ENCODE results near the gene NMS. TPM values are rescaled to one million over a fixed set of nuclear protein-coding genes. Genes with fewer than 3 reads are reported as not detected.

The NMS gene
- total and polyA plus RNA-seq, 2 of the 8 experiments (the other 6 are each of a cell fraction or from before 2014, with no cell fraction given) = not detected

DNA sequence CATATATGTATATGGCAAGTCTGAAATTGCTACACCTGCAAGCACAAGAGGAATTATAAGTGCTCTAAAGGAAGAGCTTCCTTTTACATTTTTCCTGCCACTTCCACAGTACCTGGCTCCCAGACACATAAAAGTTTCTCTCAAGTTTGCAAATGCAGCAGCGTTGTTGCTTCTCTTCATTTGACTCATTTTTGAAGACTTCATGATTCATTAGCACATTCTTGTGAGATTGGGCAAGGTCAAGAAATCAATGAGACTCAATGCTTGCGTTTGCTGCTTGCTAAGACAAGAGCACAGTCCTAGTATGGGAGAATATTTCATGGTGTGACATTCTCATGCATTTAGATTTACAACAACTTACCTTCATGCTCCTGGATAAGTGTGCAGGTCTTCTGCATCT, 49.9 kb downstream of the NMS start:
- no peaks in the 10 kb centered on the region for H3K79me2 ChIP-seq (ENCODE audit: control insufficient read depth in 1 of 2, insufficient read depth in 2 of 2, low read length in 2 of 2)
- no peak overlapping the region for H4K5ac ChIP-seq (ENCODE audit: insufficient read length, low read depth, low read length)
- no peak for DNase-seq (ENCODE audit: low read depth in 1 of 2, low spot score in 2 of 2)
- H3K4me1 ChIP-seq (replicated peaks in 1 of 4; ENCODE audit: control insufficient read depth in 3 of 4, insufficient read depth in 4 of 4, low read length in 3 of 4) = no peaks in the 10 kb centered on the region
- H3K27ac ChIP-seq (ENCODE audit: low read depth, low read length) = no peak overlapping the region
- H3K9me3 ChIP-seq (ENCODE audit: insufficient read depth in 2 of 2, low read depth in 1 of 2, low read length in 1 of 2) = no peaks in the 10 kb centered on the region
- H3K18ac ChIP-seq (ENCODE audit: extremely low read depth, low read length) = no peak overlapping the region
- H3K56ac ChIP-seq (replicated peaks; ENCODE audit: insufficient read length, low read depth, low read length) = no peak overlapping the region
- no peak overlapping the region for H4K8ac ChIP-seq (ENCODE audit: extremely low read depth, insufficient read depth, low read length)
- 94% methylated on average over 2 of the region's 2 CpGs; no CpG with 5 or more reads in 1 of the 2 experiments for WGBS, 2 experiments (ENCODE audit: extremely low coverage in 1 of 2, insufficient coverage in 1 of 2, insufficient read length in 1 of 2, insufficient replicate concordance in 2 of 2, low coverage in 1 of 2, low lambda C conversion rate in 2 of 2, missing lambda C conversion rate in 1 of 2)
- no peak overlapping the region for H3K14ac ChIP-seq (ENCODE audit: insufficient read length)
- H2AK5ac ChIP-seq (ENCODE audit: low read depth, low read length) = no peak overlapping the region
- ChIA-PET CTCF (ENCODE audit: partially characterized antibody) (no interaction called here), POLR2A (ENCODE audit: partially characterized antibody) (interaction anchor here (1.2 kb wide), 1 partner anchor 43 kb away, joined by 4 read pairs; the partner anchor contains the start of gene PDCL3)
- no peak for TF ChIP-seq HDAC6 (IDR thresholded peaks at IDR 0.05; ENCODE audit: low read depth, low read length)
- no peak for TF ChIP-seq SIX5 (IDR thresholded peaks at IDR 0.05; ENCODE audit: low read depth, low read length)
- TF ChIP-seq, protein P1, sequence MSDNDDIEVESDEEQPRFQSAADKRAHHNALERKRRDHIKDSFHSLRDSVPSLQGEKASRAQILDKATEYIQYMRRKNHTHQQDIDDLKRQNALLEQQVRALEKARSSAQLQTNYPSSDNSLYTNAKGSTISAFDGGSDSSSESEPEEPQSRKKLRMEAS (IDR thresholded peaks at IDR 0.05) = no peak
- no peak for TF ChIP-seq JUN (IDR thresholded peaks at IDR 0.05; ENCODE audit: low read depth, low read length)
- TF ChIP-seq SUZ12 (IDR thresholded peaks at IDR 0.05; ENCODE audit: low read length) = no peak
- no peak for TF ChIP-seq SIN3A (conservative IDR thresholded peaks at IDR 0.05 in 1 of 2, IDR thresholded peaks at IDR 0.05 in 1 of 2; ENCODE audit: low read depth in 1 of 2, low read length in 2 of 2)
- TF ChIP-seq FOSL1 (IDR thresholded peaks at IDR 0.05; ENCODE audit: insufficient read depth, low read depth, low read length) = no peak
- no peak for TF ChIP-seq GABPA (IDR thresholded peaks at IDR 0.05; ENCODE audit: borderline replicate concordance, insufficient read depth, low read length)
- TF ChIP-seq POU5F1 (IDR thresholded peaks at IDR 0.05; ENCODE audit: low read depth, low read length) = no peak
- TF ChIP-seq, protein P2, sequence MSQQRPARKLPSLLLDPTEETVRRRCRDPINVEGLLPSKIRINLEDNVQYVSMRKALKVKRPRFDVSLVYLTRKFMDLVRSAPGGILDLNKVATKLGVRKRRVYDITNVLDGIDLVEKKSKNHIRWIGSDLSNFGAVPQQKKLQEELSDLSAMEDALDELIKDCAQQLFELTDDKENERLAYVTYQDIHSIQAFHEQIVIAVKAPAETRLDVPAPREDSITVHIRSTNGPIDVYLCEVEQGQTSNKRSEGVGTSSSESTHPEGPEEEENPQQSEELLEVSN (IDR thresholded peaks at IDR 0.05) = no peak
- TF ChIP-seq KDM5A (IDR thresholded peaks at IDR 0.05; ENCODE audit: low read length) = no peak
- no peak overlapping the region for H3K4me2 ChIP-seq (ENCODE audit: insufficient read depth in 1 of 2, low read depth in 2 of 2, low read length in 2 of 2)
- H4K91ac ChIP-seq (replicated peaks; ENCODE audit: insufficient read length, low read length) = no peak overlapping the region
- no peak overlapping the region for H2BK5ac ChIP-seq (ENCODE audit: low read depth, low read length)
- H3K27me3 ChIP-seq (replicated peaks in 1 of 4; ENCODE audit: control insufficient read depth in 3 of 4, extremely low read depth in 1 of 4, insufficient read depth in 3 of 4, low read length in 3 of 4) = no peaks in the 10 kb centered on the region
- H3K36me3 ChIP-seq (ENCODE audit: control insufficient read depth in 2 of 4, insufficient read depth in 4 of 4, low read length in 3 of 4) = no peaks in the 10 kb centered on the region
- H3K23me2 ChIP-seq (ENCODE audit: low read depth, low read length) = no peaks in the 10 kb centered on the region; the same call in 1 of the 2 replicates
- H3K79me1 ChIP-seq (ENCODE audit: low read depth, low read length) = no peaks in the 10 kb centered on the region
- H2AFZ ChIP-seq (ENCODE audit: low read length) = no peak overlapping the region
- no peak overlapping the region for H3K9ac ChIP-seq (replicated peaks in 1 of 4; ENCODE audit: extremely low read depth in 1 of 4, low read depth in 3 of 4, low read length in 3 of 4)
- H2BK12ac ChIP-seq (ENCODE audit: low read depth, low read length) = no peak overlapping the region
- no peak overlapping the region for H2BK120ac ChIP-seq (replicated peaks; ENCODE audit: low read depth, low read length)
- no peak overlapping the region for H3K4ac ChIP-seq (replicated peaks; ENCODE audit: insufficient read length, low read depth, low read length)
- no peak overlapping the region for H2BK20ac ChIP-seq (ENCODE audit: low read length)
- no peak overlapping the region for H3K23ac ChIP-seq (ENCODE audit: insufficient read length)
- H3K4me3 ChIP-seq (ENCODE audit: extremely low read depth in 1 of 4, insufficient read depth in 2 of 4, low read depth in 3 of 4, low read length in 4 of 4) = no peak overlapping the region
- H2BK15ac ChIP-seq (ENCODE audit: low read length) = no peak overlapping the region
- no peaks in the 10 kb centered on the region for H4K20me1 ChIP-seq (replicated peaks in 1 of 2; ENCODE audit: control insufficient read depth in 1 of 2, insufficient read depth in 2 of 2, low read length in 2 of 2)
- no peak for FAIRE-seq

Data from H1 (cell line).